GM21723 (cell line): ENCODE results near the gene NR6A1.

ENCODE experiments used
- ATAC-seq: cut with Tn5 transposase; IDR thresholded peaks from one replicate; pipeline ENCODE4 v1.9.1; 2021; ENCODE audit warnings: mild to moderate bottlenecking, moderate library complexity; ENCODE audit not compliant: unreplicated experiment

Gene NR6A1

DNA sequence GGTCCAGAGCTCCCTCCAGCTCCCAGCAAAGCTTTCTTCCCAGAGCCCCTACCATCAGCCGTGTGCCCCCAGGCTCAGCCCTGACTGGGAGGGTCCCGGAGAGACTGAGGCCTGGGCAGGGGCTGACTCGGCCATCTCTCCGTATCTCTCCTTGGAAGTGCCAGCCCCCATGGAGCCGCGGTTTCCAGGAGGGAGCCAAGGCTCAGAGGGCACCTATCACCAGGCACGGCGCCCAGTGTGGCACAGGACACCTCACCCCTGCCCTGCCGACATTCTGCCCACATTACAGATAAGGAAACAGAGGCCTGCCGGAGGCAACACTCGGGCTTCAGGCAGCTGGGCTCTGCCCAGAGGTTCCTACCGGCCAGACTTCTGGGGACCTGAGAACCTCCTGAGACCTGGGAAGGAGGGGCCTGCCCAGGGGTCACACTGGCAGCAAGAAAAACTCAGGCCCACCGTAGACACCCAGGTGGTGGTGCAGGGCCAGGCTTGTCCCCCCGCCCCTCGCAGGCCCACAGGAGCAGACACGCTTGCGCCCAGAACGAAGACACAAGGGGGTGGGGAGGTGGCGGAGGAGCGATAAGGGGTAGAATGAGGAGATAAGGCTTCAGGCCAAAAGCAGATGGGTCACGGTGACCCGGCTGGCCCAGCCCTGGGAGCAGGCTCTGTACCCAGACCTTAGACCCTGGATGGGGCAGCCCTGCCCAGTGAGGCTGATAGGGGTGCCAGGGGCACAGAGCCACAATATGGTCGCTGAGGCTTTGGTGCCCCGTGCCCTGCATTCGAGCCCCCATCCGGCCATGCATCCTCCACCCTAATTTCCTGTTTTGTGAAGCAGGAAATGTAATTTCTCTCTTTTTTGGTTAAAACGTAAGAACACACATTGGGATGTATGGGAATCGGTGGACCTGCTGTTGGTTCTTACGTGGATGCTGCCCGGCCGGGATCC, 275.7 kb downstream of the NR6A1 start:
- ATAC-seq: no peak

DNA sequence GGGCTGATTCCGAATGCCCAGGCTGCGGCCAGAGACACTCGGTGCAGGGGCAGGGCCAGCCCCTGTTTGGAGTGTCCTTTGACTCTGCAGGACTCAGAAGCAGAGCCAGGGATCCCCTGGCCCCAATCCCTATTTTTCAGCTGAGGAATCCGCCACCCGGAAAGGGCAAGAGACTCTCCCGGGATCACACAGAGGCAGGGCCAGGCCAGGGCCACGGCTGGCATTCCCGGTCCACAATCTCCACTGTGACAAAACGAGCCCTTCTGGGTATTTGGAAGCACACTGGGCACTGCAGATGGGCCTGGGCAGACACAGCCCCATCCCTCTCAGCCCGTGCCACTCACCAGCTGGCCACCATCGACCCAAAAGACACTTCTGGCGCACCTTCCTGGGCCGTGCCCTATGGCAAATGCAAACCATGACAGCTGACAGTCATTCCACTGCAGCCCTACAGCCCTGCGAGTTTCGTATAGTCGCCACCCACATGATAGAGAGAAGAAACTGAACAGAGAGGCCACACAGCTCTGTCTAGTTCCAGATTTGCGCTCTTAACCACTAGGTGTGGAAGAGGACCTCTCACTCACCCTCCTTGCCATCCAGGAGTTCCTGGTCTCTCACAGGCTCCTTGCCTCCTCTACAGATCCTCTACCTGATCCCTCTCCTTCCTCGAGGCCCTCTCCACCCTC, 277.2 kb downstream of the NR6A1 start:
- ATAC-seq: peak; percentile 72

DNA sequence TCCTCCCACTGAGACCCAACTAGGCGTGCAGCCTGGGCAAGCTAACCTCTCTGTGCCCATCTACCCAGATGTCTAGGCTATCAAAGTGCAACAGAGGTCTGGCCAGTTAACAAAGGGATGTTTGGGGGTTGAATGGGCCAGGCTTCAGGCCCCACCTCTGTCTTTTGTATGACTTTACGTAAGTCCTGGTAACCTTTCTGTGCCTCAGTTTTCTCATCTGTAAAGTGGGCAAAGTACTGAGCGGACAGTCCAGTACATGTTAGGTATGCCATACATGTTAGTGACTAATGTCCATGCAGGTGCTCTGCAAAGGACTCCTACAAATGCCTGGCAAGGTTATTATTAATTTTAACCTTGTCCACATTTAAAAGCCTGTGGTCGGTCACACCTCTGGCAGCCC, 277.9 kb downstream of the NR6A1 start:
- ATAC-seq: no peak

DNA sequence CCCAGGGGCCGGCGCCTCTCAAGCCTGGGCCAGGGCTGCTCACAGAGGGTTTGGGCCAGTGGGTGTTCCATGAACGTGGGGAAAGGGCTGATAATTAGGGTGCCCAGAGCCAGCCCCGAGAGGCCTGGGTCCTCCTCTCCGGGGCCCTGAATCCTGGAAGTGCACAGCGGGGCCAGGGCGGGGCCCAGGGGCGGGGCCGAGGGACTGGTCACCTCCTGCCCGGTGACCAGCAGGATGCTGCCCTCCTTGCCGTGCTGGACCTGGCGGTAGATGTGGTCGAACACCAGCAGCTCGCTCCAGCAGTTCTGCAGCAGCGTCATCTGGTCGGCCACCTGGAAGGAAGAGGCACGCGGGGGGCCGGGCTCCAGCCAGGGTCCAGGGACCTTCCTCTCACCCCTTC, 278.3 kb downstream of the NR6A1 start:
- ATAC-seq: no peak

DNA sequence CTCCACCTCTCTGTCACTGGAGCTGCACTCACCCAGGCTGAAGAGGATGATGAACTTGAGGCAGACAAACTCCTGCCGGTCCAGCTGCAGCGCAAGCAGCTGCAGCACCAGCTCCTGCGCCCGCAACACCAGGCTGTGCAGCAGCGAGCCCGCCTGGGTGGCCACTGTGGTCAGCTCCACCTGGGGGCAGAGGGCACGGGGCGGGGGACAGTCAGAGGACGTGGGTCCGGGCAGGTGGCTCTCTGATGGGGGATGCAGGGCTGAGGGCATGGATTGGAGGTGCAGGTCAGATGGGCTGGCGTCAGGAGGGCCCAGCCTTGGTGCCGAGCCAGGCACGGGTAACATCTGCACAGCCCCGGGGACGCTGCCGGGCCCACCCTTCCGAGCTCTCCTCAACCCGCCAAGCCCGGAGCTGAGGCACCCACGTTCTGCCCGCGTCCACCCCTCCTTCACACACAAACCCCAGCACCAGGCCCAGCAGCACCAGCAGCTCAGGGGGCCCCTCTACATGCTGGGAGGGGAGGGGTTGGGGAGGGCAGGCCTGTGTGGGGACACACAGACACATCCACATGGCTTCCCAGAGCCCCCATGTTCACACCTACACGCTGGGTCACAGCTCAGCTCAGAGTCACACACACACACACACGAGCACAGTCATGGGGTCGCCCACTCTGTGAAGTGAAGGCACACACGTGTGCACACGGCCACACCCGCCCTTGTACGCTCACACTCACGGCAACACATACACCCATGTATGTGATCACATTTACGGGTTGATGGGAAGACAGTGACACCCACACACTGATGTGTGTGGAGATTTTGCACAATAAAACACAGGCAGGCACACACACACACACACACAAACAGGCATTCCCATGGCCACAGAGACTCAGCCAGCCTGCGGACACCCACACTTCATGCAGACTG, 279.8 kb downstream of the NR6A1 start:
- no peak for ATAC-seq

DNA sequence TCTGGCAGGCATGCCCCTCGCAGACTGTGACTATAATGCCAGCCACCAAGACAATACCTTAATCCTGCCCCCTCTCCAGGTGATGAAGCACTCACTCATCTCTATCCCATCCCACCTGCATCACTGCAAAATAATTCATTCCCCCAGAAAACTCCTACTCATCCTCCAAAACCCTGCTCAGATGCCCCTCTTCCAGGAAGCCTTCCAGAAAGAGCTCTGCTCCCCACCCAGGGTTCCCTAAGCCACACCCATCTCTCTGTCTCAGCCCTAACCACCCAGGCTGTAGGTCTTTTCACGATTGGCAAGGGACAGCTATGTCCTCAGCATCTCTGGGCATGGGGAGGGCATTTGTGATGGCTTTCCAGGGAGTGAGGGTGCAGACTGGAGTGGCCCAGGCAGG, 281.1 kb downstream of the NR6A1 start:
- no peak for ATAC-seq

DNA sequence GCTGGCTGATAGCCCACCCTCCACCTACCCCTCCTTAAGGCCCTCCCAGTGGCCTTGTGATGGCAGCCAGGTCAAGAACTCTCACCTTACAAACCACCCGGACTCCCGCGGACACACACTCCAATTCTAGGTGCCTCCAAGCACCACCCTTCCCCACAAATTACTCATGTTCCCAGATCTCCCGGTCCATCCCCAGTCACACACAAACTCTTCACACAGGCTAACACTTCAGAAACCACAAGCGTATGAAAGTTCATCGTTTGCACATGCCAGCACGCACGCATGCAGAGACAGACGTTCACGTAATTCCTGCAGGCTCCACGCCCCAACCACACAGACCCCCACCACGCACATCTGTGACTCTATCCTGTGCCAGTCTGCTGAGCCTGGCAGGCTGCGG, 281.9 kb downstream of the NR6A1 start:
- ATAC-seq: no peak

DNA sequence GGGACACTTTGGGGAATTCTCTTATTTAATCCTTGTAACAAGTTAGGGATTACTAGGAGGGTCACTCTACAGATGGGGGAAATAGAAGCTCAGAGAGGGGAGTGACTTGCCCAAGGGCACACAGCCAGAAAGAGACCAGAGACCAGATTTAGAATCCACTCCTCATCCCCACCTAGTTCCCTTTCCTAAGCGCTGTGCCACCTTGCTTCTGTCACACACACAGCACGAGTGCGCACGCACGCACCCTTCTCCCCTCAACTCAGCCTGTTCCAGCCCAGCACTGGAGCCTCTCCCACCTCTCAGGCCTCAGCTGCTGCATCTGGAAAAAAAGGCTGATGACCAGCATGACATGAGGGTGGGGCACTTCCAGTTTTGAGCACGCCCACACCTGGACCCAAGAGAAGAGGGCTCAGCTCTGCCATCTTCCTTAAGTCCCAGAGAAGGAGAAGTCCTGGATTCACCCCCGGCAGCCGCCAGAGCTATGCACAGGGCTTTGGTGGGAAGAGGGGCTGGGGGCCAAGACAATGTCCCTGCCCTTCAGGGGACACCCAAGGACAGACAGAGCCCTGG, 282.4 kb downstream of the NR6A1 start:
- ATAC-seq: no peak

DNA sequence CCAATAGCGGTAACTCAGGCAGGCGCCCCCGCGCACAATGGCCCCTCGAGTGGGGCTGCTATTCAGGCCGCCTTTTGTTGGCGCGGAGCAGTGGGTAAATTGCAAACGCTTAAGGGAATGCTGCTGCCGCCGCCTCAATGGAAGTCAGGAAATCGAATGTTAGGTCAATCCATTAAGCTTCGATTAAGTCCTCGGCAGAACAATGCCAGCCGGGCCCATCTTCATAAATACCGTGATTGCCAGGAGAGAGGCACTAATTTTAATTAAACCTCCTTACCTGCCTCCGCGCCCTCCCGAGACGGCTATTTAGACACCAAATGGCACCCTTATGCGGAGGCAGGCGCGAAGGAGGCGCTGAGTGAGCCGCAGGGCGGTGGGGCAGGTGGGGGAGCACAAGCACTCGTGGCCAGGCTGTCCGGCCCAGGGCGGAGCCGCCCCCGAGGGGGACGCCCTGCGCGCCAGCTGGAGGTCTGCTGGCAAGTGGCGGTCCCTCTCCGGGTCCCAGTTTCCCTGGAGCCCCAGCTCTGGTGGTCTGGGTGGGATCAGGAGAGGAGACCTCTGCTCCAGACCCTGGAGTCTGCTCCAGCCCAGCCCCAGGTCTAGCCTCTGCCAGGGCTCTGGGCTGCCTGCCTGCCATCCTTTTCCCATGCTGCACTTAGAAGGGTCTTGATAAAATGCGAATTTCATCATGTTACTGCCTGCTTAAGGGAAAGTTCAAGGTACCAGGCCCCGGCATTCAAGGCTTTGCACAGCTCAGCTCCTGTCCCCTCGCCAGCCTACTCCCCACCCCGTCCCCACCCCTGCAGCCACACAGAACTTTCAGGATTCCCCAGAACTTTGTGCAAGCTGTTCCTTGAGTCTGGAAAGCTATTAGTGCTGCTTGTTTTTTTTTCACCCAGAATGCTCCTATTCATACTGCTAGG, 283.6 kb downstream of the NR6A1 start:
- ATAC-seq: no peak

DNA sequence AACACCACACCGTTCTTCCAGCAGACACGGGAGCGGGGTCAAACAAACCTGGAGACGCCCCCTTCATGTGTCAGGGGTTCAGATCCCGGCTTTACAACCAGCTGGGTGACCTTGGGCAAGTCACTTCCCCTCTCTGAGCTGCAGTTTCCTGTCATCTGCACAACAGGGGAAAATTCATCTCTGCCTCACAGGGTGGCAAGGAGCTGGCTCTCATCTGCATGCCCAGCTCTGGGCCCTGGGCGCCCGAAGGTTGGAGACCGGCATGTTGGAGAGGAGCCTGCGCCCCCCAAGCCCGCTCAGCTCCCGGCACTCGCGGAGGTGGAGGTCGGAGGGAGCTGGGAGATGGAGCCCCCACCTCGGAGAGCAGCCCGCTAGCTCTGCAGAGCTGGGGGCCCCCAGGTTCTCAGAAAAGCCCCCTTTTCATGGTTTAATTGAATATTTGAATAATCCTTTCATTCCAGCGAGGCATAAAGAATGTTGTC, 284.3 kb downstream of the NR6A1 start:
- no peak for ATAC-seq

DNA sequence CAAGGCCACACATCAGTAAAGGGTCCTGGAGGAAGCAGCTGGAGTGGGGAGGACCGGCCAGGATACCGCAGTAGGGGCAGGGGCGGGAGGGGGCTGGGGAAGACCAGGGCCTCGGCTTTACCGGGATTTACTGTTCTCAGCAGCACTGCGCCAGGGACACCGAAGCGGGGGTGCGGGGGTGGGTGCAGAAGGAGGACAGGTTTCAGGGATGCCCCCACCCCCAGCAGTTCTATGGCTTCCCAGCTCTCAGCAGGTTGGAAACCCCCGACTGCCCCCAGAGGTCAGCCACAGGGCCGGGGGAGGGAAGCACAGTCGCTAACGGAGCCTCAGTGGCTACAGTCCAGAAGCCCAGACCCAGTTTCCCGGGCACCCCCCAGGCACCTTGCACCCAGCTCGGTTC, 285.2 kb downstream of the NR6A1 start:
- no peak for ATAC-seq

DNA sequence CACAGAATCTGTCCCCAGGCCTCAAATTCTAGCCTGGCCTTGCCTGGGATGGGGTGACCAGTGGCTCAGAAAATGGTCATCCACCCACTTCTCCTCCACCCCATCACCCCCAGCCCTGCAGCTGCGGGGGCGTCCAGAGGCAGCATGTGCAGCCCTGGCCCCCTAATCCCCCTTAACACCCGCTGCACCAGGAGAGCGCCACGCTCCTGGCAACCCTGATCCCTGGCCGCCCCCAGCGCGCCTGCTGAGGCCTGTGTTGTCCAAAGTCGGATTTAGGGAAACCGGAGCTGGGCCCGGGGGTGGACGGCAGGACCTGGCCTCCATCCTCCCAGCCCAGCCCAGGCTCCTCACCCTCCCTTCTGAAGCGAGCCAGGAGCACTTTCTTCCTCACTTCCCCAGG, 285.9 kb downstream of the NR6A1 start:
- ATAC-seq: no peak

DNA sequence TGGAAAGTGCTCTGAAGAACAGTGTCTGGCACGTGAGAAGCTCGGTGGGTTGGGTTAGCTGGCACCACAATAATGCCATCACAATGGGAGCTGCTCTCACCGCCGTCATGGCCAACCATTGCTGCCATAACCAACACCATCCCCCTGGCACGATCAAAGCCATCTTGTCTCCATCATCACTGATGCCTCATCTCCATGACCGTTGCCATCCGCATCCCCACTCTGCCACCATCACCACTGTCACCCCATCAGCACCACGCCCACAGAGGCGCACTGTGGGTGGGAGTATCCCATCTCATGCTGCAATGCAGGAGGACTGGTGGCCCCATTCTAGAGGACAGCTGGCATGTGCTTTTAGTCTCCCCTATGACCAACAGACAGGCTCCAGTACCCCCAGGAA, 287.6 kb downstream of the NR6A1 start:
- ATAC-seq: no peak

DNA sequence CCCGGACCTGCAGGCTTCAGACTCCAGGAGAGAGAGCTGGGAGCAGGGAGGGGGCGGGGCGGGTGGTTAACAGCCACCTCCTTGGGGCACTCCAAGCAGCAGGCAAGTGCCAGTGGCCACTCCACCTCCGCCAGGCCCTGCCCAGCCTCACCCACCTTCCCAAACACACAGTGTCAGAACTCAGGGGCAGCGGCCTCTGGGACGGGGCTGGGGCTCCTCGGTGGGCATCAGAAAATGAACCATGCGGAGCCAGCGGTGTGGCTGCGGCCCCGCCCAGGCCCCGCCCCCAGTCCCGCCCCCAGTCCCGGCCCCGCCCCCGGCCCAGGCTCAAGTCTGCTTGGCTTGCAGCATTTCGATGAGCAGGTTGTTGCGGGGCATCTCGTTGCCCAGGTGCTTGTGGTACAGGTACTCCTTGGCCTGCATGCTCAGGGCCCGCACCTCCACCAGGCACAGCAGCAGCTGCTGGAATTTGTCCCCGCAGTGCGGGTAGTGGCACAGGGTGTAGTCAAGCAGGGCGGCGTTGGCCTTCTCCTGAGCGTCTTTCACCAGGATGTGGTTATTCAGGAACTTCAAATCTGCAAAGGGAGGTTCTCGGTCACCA, 288.6 kb downstream of the NR6A1 start:
- ATAC-seq: no peak

DNA sequence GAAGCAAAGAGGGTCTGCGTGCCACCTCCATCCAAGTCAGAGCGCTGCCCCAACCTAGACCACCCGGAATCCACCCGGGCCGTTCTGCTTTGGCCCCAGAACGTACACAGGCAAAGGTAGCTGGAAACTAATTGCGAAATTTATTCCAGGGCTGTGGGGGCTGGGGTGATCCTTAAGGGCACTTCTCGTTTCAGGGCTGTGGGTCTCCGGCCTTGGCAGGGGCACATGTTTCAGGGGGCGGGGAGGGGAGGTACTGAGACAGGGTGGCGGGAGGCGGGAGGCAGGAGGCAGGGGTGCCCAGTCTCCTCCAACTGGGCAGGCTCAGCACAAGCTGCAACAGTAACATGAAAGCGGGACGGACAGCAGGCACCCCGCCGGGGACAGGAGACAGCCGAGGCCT, 290.0 kb downstream of the NR6A1 start:
- no peak for ATAC-seq

DNA sequence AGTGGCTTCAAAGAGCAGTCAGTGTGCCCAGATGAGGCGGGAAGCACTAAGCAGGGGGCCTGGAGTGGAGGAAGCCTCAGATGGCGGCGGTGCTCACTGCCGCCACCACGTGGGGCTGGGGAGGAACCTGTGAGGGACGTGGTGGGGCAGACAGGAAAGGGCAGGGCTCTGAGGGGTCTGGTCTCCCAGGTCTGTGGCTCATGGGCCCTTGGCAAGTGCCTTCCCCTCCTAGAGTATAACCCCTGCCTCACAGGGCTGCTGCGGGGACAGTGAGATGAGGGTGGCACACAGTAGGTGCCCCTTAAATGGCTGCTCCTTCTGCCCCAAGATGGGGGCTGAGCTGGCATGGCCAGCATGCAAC, 290.5 kb downstream of the NR6A1 start:
- ATAC-seq: no peak

DNA sequence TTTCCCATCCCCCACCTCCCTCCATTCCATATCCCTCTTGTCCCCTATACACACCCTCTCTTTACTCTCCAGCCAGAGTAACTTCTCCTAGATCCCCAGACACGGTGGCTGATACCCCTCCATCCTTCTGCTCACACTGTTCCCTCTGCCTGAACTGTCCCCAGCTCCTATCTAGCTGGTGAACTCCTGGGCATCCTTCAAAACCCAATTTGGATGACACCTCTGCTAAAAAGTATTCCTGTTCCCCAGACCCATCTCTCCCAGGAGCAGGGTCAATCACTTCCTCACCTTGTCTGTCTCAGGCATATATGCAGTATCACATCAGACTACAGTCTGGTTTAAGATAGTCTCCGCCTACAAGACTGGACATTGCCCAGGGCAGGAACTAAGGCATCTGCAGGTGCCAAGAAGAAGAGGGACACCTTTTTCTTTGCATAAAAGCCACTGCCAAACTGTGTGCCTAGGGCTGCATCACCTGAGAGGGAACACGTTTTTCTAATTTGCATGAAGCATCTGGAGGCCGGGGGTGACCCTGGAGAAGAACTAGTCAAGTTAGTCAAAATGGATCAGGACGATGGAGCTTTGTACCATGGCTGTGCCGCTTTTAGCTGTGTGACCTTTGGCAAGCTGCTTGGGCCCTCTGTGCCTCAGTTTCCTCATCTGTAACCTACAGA, 291.0 kb downstream of the NR6A1 start:
- no peak for ATAC-seq

DNA sequence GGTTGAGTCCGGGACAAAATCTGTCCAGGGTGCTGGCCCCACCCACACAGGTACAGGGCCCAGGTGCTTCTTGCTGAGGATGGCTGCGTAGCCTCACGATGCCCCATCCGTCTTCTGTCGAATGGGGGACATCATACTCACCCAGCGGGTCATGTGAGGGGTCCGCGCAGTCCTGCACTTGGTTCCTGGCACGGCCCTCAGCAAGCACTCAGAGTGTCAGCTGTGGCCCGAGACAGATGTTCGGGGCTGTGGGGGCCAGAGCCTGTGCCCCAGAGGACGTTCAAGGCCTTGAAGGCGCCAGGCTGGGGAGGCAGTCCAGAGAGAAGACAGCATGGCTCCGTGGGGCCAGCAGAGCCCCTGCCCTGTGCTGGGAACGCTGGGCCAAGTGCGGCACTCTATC, 291.7 kb downstream of the NR6A1 start:
- ATAC-seq: no peak

DNA sequence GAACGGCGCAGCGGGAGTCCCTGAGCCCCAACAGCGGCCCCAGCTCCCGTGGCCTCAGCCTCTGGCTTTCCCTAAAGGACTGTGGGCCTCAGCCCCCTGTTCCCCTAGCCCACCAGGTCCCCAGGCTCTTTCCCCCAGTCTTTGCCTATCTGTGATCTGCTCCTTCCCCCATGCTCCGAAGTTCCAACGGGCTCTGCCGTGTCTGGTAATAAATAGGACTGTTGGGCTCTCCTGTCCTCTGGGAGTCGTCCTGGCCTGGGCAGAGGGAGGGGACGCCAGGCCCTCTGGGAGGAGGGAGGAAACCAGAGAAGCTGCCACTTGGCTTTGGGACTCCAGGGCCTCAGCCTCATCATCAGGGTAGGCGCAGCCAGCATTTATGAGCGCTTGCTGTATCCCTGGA, 292.8 kb downstream of the NR6A1 start:
- ATAC-seq: no peak
